Effector memory CD4-positive, alpha-beta T cell (primary cell): ENCODE results near the gene ADAMTS17.

Source experiments
- DNase-seq, 3 donors: peaks; one replicate each; pipeline ENCODE4 v3.0.0-alpha.2; 2020
- H3K27ac ChIP-seq: 2 replicates; pipeline ENCODE4 v1.7.0; 2013; ENCODE audit warnings: mild to moderate bottlenecking, low read length, moderate library complexity; ENCODE audit not compliant: insufficient read depth, poor library complexity, severe bottlenecking
- H3K27me3 ChIP-seq: replicated peaks from 2 replicates; pipeline ENCODE4 v1.7.0; 2013; ENCODE audit warnings: mild to moderate bottlenecking, low read length; ENCODE audit not compliant: insufficient read depth, control insufficient read depth, poor library complexity, severe bottlenecking
- H3K36me3 ChIP-seq: 2 replicates; pipeline ENCODE4 v1.7.0; 2013; ENCODE audit warnings: mild to moderate bottlenecking, low read length, moderate library complexity; ENCODE audit not compliant: control insufficient read depth, insufficient read depth
- H3K4me1 ChIP-seq: 2 replicates; pipeline ENCODE4 v1.7.0; 2013; ENCODE audit warnings: low read length, mild to moderate bottlenecking; ENCODE audit not compliant: control insufficient read depth, insufficient read depth, poor library complexity, severe bottlenecking
- H3K4me3 ChIP-seq: 2 replicates; pipeline ENCODE4 v1.7.0; 2013; ENCODE audit warnings: low read length, low read depth, mild to moderate bottlenecking; ENCODE audit not compliant: insufficient read depth, poor library complexity, severe bottlenecking
- H3K9me3 ChIP-seq: 2 replicates; pipeline ENCODE4 v1.7.0; 2013; ENCODE audit warnings: mild to moderate bottlenecking, low read length, moderate library complexity; ENCODE audit not compliant: control insufficient read depth

ADAMTS17 gene

GRCh38 chr15:100007609-100008008, 334.2 kb downstream of the ADAMTS17 start:
- H3K27me3 ChIP-seq = no peaks in the 10 kb centered on the region
- H3K27ac ChIP-seq = no peak overlapping the region
- H3K4me1 ChIP-seq = no peaks in the 10 kb centered on the region
- no peaks in the 10 kb centered on the region for H3K36me3 ChIP-seq
- H3K4me3 ChIP-seq = no peak overlapping the region
- H3K9me3 ChIP-seq = no peaks in the 10 kb centered on the region
- DNase-seq = no peak

- no peak overlapping the region for H3K4me3 ChIP-seq
- no peaks in the 10 kb centered on the region for H3K36me3 ChIP-seq
- H3K27ac ChIP-seq = no peak overlapping the region
- DNase-seq = no peak
- H3K27me3 ChIP-seq = no peaks in the 10 kb centered on the region
- H3K9me3 ChIP-seq = no peaks in the 10 kb centered on the region
- H3K4me1 ChIP-seq = no peaks in the 10 kb centered on the region
Measured at GRCh38 chr15:100005715-100006114, 336.1 kb downstream of the ADAMTS17 start.

GRCh38 chr15:100005013-100005412, 336.8 kb downstream of the ADAMTS17 start:
- no peak for DNase-seq
- Histone ChIP-seq H3K27ac (no peak overlapping the region), H3K36me3 (no peaks in the 10 kb centered on the region), H3K4me1 (no peaks in the 10 kb centered on the region), H3K4me3 (no peak overlapping the region), H3K9me3 (no peaks in the 10 kb centered on the region), H3K27me3 (no peaks in the 10 kb centered on the region)

- H3K9me3 ChIP-seq = no peaks in the 10 kb centered on the region
- H3K27me3 ChIP-seq = no peaks in the 10 kb centered on the region
- no peak overlapping the region for H3K27ac ChIP-seq
- no peak for DNase-seq
- no peaks in the 10 kb centered on the region for H3K36me3 ChIP-seq
- H3K4me3 ChIP-seq = no peak overlapping the region
- no peaks in the 10 kb centered on the region for H3K4me1 ChIP-seq
Measured at GRCh38 chr15:100002787-100003536, 338.8 kb downstream of the ADAMTS17 start.

- no peaks in the 10 kb centered on the region for H3K9me3 ChIP-seq
- no peaks in the 10 kb centered on the region for H3K4me1 ChIP-seq
- H3K4me3 ChIP-seq = no peak overlapping the region
- DNase-seq = no peak
- no peaks in the 10 kb centered on the region for H3K27me3 ChIP-seq
- H3K36me3 ChIP-seq = no peaks in the 10 kb centered on the region
- no peak overlapping the region for H3K27ac ChIP-seq
Measured at GRCh38 chr15:100002086-100002620, 339.6 kb downstream of the ADAMTS17 start.

GRCh38 chr15:100001405-100001804, 340.4 kb downstream of the ADAMTS17 start:
- no peaks in the 10 kb centered on the region for H3K27me3 ChIP-seq
- H3K4me3 ChIP-seq = no peak overlapping the region
- no peaks in the 10 kb centered on the region for H3K9me3 ChIP-seq
- H3K4me1 ChIP-seq = no peaks in the 10 kb centered on the region
- H3K27ac ChIP-seq = no peak overlapping the region
- H3K36me3 ChIP-seq = no peaks in the 10 kb centered on the region
- no peak for DNase-seq

- H3K9me3 ChIP-seq = no peaks in the 10 kb centered on the region
- H3K27ac ChIP-seq = no peak overlapping the region
- H3K4me3 ChIP-seq = no peak overlapping the region
- DNase-seq = no peak
- H3K4me1 ChIP-seq = no peaks in the 10 kb centered on the region
- H3K36me3 ChIP-seq = no peaks in the 10 kb centered on the region
- H3K27me3 ChIP-seq = no peaks in the 10 kb centered on the region
Measured at GRCh38 chr15:99999282-100000070, 342.3 kb downstream of the ADAMTS17 start.

GRCh38 chr15:99998661-99999101, 343.1 kb downstream of the ADAMTS17 start:
- Histone ChIP-seq H3K9me3 (no peaks in the 10 kb centered on the region), H3K27ac (no peak overlapping the region), H3K4me3 (no peak overlapping the region), H3K36me3 (no peaks in the 10 kb centered on the region), H3K4me1 (no peaks in the 10 kb centered on the region), H3K27me3 (no peaks in the 10 kb centered on the region)
- DNase-seq = no peak

GRCh38 chr15:99997112-99997651, 344.6 kb downstream of the ADAMTS17 start:
- H3K27ac ChIP-seq = no peak overlapping the region
- no peaks in the 10 kb centered on the region for H3K4me1 ChIP-seq
- H3K9me3 ChIP-seq = no peaks in the 10 kb centered on the region
- no peak for DNase-seq
- no peaks in the 10 kb centered on the region for H3K36me3 ChIP-seq
- no peaks in the 10 kb centered on the region for H3K27me3 ChIP-seq
- no peak overlapping the region for H3K4me3 ChIP-seq

GRCh38 chr15:99996660-99997059, 345.1 kb downstream of the ADAMTS17 start:
- Histone ChIP-seq H3K27me3 (no peaks in the 10 kb centered on the region), H3K36me3 (no peaks in the 10 kb centered on the region), H3K4me1 (no peaks in the 10 kb centered on the region)

More at GRCh38 chr15:99996660-99997059, 345.1 kb downstream of the ADAMTS17 start:
- Histone ChIP-seq H3K4me3 (no peak overlapping the region), H3K9me3 (no peaks in the 10 kb centered on the region), H3K27ac (no peak overlapping the region)
- no peak for DNase-seq
